HUES64 (cell line): ENCODE measurements around the gene MRPL33.

ENCODE experiments used
- H3K27ac ChIP-seq: 2 replicates; pipeline ENCODE4 v1.7.0; 2013; ENCODE audit warnings: low read depth, low read length, inconsistent platforms
- H3K27me3 ChIP-seq: 2 replicates; pipeline ENCODE4 v1.6.1; 2013; ENCODE audit warnings: mild to moderate bottlenecking, low read length; ENCODE audit not compliant: insufficient read depth
- H3K36me3 ChIP-seq: 2 replicates; pipeline ENCODE4 v1.6.1; 2013; ENCODE audit warnings: mild to moderate bottlenecking, low read length; ENCODE audit not compliant: insufficient read depth
- H3K4me1 ChIP-seq: 2 replicates; pipeline ENCODE4 v1.6.1; 2013; ENCODE audit warnings: mild to moderate bottlenecking, low read length, moderate library complexity; ENCODE audit not compliant: insufficient read depth
- H3K4me3 ChIP-seq: 2 replicates; pipeline ENCODE4 v1.5.1; 2013; ENCODE audit warnings: mild to moderate bottlenecking, low read length, moderate library complexity
- H3K9ac ChIP-seq: 2 replicates; pipeline ENCODE4 v1.6.1; 2013; ENCODE audit warnings: mild to moderate bottlenecking, low read depth, low read length
- H3K9me3 ChIP-seq: 2 replicates; pipeline ENCODE4 v1.6.1; 2013; ENCODE audit warnings: low read depth, low read length; ENCODE audit not compliant: insufficient read depth
- WGBS: fragments of 150-250, 120-280 bp; methylation state at CpG from one replicate; pipeline ENCODE4 v1.1.7; 2013; ENCODE audit warnings: missing lambda C conversion rate; 5-methylcytosine and 5-hydroxymethylcytosine counted together

Gene MRPL33

DNA sequence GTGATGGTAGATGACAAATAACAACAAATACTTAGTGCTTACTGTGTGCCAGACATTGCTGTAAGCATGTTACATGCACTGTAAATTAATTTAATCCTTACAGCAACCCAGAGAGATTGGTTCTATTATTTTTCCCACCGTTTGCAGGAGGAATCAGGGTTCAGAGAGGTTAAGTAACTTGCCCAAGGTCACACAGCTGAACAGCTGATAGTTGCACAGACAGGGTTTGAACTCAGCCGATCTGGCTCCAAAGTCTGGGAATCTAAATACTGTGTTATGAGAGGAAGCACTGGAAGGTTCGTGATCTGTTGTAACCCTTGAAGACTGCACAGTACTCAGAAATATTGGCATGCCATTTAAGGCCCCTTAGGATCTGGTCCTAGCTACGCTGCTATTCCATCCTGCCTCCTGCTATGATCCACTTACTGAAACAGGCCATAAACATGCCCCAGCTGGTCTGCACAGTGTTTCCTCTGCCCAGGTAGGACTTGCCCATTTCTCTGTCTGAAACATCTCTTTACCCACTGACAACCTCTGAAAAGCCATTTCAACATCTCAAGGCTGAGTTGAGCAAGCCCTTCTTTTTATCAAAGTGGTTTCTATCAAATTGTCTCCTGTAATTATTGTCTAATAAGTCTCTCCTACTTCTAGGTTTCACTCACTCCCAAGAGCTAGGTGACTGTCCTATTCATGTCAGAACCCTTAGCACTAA lies 40.4 kb upstream of the MRPL33 start:
- 73% methylated on average over 4 of the region's 4 CpGs for WGBS
- Histone ChIP-seq H3K27ac (no peak overlapping the region), H3K4me3 (no peak overlapping the region), H3K9me3 (no peaks in the 10 kb centered on the region), H3K4me1 (peaks cover 9% of the 10 kb centered on the region), H3K27me3 (no peaks in the 10 kb centered on the region), H3K36me3 (no peaks in the 10 kb centered on the region), H3K9ac (no peak overlapping the region)

DNA sequence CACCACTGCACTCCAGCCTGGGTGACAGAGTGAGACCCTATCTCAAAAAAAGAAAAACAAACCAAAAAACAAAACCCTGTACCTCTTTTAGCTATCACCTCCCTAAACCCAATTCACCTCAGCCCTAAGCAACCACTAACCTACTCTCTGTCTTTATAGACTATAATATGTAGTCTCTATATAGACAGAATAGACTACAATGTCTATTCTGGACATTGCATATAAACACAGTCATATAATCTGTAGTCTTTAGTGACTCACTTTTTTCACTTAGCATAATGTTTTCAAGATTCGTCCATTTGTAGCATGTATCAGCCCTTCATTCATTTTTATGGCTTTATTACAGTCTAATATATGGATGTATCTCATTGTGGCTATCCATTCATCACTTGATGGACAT lies 37.2 kb upstream of the MRPL33 start:
- Histone ChIP-seq H3K9ac (no peak overlapping the region), H3K27me3 (no peaks in the 10 kb centered on the region), H3K36me3 (no peaks in the 10 kb centered on the region), H3K27ac (no peak overlapping the region), H3K4me3 (no peak overlapping the region), H3K4me1 (peaks cover 9% of the 10 kb centered on the region), H3K9me3 (no peaks in the 10 kb centered on the region)
- no CpG with 5 or more reads among the region's 1 CpG for WGBS

DNA sequence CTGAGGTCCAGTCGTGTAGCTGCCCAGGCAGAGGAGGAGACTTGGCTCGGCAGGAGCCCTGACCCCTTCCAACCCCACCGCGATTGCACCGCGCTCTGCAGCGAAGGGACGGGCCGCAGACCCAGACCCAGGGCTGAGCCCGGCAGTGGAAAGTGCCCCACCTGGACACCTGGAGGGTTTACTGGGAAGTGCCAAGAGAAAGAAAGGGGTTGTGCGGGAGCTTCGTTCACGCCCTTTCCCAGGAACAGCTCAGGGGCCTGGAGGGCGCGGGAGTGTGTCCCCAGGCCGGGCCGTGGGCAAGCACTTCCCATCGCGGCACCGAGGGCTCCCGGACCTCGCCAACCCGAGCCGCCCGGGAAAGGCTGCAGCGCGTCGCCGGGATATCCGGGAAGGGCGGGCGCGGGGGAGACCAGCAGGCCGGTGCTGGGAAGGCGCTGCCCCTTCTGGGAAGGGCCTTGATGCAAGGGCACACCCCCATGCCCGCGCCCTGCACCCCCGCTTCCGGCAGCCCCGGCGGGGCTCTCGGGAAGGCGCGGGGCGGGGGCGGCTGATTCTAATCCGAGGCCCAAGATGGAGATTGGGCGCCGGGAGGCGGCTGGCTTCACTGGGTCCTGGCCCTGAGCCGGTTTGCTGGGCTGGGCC lies 36.1 kb upstream of the MRPL33 start:
- Histone ChIP-seq H3K36me3 (no peaks in the 10 kb centered on the region), H3K27me3 (no peaks in the 10 kb centered on the region), H3K4me3 (peak overlapping the region; percentile 77), H3K4me1 (peaks cover 9% of the 10 kb centered on the region), H3K9ac (peak overlapping the region; percentile 89), H3K27ac (peak overlapping the region; percentile 72), H3K9me3 (peaks cover under 1% of the 10 kb centered on the region; the same call in 1 of the 2 replicates)
- 1% methylated on average over 51 of the region's 51 CpGs for WGBS

DNA sequence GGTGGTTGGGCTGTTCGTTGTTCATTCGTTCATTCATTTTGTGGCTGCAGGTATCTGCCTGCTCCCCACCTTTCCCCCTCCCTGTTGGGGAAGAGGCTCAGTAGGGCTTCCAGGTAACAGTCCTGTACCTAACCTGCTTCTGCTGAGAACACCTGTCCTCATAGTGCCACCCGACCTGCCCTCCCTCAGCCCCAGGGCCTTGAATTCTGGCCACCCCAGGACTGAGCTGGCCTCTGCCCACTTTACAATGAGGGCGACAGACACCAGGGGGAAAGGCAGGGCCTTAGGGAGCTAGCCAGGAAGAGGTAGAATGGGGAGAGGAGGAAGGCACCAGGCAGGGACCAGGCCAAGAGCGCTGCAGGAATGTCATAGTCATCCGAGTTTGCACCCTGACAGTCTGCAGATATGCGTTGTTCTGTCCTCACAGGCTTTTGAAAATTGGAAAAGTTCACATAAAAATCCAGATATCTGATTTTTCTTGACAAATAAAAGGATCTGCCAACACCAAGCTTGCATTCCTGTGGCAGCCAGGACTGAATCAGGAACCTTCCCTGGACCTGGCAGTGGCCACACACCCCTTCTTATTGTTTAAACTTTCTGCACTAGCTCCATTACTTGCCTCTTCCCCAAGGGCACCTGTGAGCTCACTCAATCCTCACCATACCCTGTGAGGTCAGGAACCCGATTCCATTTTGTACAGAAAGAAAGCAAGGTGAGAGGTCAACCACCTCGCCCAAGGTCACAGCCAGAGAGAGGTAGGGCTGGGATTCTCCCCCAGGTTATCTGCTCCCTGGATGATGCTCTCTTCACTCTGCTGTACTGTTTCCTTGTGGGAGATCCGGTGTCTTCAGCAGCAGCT lies 35.3 kb upstream of the MRPL33 start:
- no peaks in the 10 kb centered on the region for H3K36me3 ChIP-seq
- peak overlapping the region; percentile 72; the same call in 1 of the 2 replicates for H3K27ac ChIP-seq
- no peaks in the 10 kb centered on the region for H3K27me3 ChIP-seq
- peak overlapping the region; percentile 77 for H3K4me3 ChIP-seq
- H3K9me3 ChIP-seq, result peaks cover 7% of the 10 kb centered on the region; the same call in 1 of the 2 replicates
- 88% methylated on average over 10 of the region's 10 CpGs for WGBS
- H3K4me1 ChIP-seq, result peaks cover 9% of the 10 kb centered on the region
- H3K9ac ChIP-seq, result peak overlapping the region; percentile 89

DNA sequence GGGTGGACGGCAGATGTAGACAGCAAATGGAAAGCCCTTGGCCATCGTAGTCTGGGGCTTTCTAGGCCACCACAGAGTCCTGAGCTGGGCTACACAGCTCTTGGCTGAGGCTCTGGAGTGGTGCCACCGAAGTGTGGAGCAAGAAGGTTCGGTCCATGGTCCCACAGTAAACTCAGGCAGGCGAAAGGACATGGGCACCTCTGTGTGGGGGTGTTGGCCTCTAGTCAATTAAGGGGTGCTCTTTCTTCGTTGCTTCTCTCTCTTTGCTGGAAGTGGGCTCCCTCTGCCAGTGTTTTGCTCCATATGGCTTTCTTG lies 34.7 kb upstream of the MRPL33 start:
- H3K9me3 ChIP-seq, result peaks cover 7% of the 10 kb centered on the region; the same call in 1 of the 2 replicates
- no peak overlapping the region for H3K27ac ChIP-seq
- 92% methylated on average over 6 of the region's 6 CpGs for WGBS
- no peak overlapping the region for H3K9ac ChIP-seq
- H3K27me3 ChIP-seq, result no peaks in the 10 kb centered on the region
- H3K36me3 ChIP-seq, result no peaks in the 10 kb centered on the region
- H3K4me1 ChIP-seq, result peaks cover 9% of the 10 kb centered on the region
- H3K4me3 ChIP-seq, result no peak overlapping the region

DNA sequence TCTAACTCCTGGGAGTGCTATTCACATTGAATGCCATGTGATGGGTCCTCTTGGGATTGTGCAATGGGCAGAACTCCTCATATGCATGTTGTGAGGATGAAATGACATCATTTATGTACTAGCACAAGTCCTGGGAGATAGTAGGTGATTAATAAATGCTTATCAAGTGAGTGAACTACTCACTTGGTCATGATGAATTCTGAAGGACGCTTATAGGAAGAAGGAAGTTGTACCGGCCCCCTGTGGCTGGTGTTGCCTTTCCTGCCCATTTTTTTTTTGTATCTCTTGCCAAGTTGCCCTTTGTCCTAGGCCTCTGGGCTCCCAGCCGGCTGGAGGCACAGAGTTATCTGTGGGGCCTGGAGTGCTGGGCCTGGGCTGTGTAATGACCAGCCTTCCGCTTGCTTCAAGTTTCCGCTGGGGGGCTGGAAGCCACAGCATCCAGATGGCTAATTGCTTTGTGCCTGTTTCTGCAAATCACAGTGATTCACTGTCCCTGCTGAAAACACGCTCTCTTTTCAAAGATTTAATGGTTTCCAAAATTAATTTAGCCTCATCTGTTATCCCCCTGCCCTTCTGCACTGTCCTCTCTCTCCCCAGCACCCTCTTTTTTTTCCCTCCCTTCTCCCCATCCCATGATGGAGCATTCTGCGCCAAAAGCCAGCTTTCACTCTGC lies 33.7 kb upstream of the MRPL33 start:
- Histone ChIP-seq H3K9me3 (peaks cover 7% of the 10 kb centered on the region; the same call in 1 of the 2 replicates), H3K4me3 (no peak overlapping the region), H3K4me1 (peaks cover 9% of the 10 kb centered on the region), H3K36me3 (no peaks in the 10 kb centered on the region), H3K9ac (no peak overlapping the region), H3K27ac (no peak overlapping the region), H3K27me3 (no peaks in the 10 kb centered on the region)
- 83% methylated on average over 7 of the region's 7 CpGs for WGBS

DNA sequence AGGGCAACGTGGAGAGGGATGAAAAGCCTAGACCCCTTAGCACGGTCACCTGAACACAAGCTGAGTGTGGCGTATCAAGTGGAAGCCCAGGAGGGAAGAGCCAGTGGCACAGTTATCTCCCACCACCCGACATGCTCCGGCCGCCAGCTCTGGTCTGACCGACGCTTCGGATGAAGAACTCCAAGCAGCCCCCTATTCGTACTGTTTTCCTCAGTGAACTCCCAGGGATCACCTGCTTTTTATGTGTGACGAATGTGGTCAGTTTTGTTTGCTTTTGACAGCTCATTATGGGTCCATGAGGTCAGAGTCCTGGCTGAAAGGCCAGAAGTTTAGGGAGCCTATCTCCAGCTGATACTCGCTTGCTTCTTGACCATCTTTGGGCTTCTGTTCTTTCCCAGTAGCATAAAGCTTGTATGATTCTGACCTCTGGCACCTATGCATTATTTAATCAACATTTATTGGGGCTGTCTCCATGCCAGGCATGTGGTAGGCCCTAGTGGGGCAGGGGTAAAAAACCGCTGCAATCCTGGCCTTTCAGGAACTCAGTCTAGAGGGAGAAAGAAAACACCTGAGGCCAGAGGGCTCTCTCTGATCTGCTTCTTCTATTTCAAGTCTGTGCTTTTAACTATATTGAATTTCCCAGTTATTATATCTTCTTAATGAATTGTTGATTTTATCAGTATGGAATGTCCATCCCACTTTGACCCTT lies 33.0 kb upstream of the MRPL33 start:
- H3K27me3 ChIP-seq, result no peaks in the 10 kb centered on the region
- H3K4me3 ChIP-seq, result no peak overlapping the region
- no peak overlapping the region for H3K27ac ChIP-seq
- H3K36me3 ChIP-seq, result no peaks in the 10 kb centered on the region
- H3K9me3 ChIP-seq, result peaks cover 7% of the 10 kb centered on the region; the same call in 1 of the 2 replicates
- peaks cover 9% of the 10 kb centered on the region for H3K4me1 ChIP-seq
- WGBS, result 94% methylated on average over 13 of the region's 13 CpGs
- no peak overlapping the region for H3K9ac ChIP-seq

DNA sequence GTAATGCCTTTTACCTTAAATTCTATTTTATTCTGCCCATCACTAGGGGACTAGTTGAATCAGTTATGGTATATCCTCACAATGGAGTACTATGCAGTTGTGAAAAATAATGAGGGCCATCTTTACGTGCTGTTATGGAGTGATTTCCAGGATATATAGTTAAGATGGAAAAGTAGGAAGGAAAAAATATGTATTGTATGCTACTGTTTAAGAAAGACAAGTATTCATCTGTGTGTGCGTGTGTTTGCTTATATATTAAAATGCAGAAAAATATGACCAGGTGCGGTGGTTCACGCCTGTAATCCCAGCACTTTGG lies 32.5 kb upstream of the MRPL33 start:
- Histone ChIP-seq H3K4me3 (no peak overlapping the region), H3K27me3 (no peaks in the 10 kb centered on the region), H3K9ac (no peak overlapping the region), H3K36me3 (no peaks in the 10 kb centered on the region), H3K9me3 (peaks cover 7% of the 10 kb centered on the region; the same call in 1 of the 2 replicates), H3K27ac (no peak overlapping the region), H3K4me1 (peaks cover 9% of the 10 kb centered on the region)
- WGBS, result 95% methylated on average over 4 of the region's 4 CpGs

DNA sequence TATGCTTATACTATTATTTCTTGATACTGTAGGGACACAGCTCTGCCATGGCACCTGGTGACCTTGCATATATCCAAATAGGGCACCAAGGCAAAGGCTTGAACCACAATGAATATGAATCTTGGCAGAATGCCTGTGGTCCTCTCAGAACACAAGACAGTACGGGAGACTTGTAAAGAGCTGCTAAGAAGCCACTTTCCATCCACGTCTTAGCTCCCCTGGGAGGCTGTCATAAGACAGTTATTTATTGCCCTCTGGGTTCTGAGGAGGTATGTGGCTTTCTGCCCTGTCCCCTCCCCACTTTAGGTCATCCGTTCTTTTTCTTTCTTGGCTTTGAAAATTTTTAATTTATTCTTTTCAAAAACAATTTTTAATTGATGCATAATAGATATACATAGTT lies 29.8 kb upstream of the MRPL33 start:
- Histone ChIP-seq H3K36me3 (no peaks in the 10 kb centered on the region), H3K9me3 (peaks cover 7% of the 10 kb centered on the region; the same call in 1 of the 2 replicates), H3K9ac (no peak overlapping the region), H3K27ac (no peak overlapping the region), H3K27me3 (no peaks in the 10 kb centered on the region), H3K4me3 (no peak overlapping the region), H3K4me1 (no peaks in the 10 kb centered on the region)
- WGBS, result 83% methylated on average over 2 of the region's 3 CpGs

DNA sequence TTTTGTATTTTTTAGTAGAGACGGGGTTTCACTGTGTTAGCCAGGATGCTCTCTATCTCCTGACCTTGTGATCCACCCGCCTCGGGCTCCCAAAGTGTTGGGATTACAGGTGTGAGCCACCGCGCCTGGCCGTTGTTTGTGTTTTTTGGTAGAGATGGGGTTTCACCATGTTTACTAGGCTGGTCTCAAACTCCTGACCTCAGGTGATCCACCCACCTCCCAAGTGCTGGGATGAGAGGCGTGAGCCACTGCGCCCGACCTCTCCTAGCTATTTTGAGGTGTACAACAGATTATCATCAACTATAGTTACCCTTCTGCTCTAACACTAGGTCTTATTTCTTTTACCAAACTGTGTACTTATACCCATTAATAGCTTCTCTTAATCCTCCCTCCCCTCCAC lies 28.9 kb upstream of the MRPL33 start:
- H3K27ac ChIP-seq, result no peak overlapping the region
- H3K27me3 ChIP-seq, result no peaks in the 10 kb centered on the region
- no peaks in the 10 kb centered on the region for H3K4me1 ChIP-seq
- peaks cover 7% of the 10 kb centered on the region; the same call in 1 of the 2 replicates for H3K9me3 ChIP-seq
- H3K9ac ChIP-seq, result no peak overlapping the region
- H3K36me3 ChIP-seq, result no peaks in the 10 kb centered on the region
- no peak overlapping the region for H3K4me3 ChIP-seq
- WGBS, result 92% methylated on average over 9 of the region's 9 CpGs
